Esophagus squamous epithelium (tissue), 5 donors: ENCODE measurements around the gene ZDHHC14. TPM values are rescaled to one million over a fixed set of nuclear protein-coding genes. Genes with fewer than 3 reads are reported as not detected.
"Not testable (repeated sequence)": the region's sequence is repeated elsewhere in the genome, so short reads cannot be mapped to it uniquely, and the experiment has no call there.

Experiments
- DNase-seq: peaks from one replicate; lab custom pipeline; 2025; lab: John Stamatoyannopoulos, UW
- H3K27ac ChIP-seq, 4 donors: fragments of 200-600 bp; sonication (generic); one replicate each; pipeline ENCODE4 v1.5.1; 2016 to 2019; ENCODE audit warnings: mild to moderate bottlenecking in 1 of 4
- H3K27me3 ChIP-seq, 4 donors: fragments of 200-600 bp; sonication (generic); 1 replicate in 3 of 4; 2 replicates in 1 of 4; pipeline versions ENCODE4 v1.5.1 to v1.6.0; 2017 to 2021; ENCODE audit warnings: antibody characterized with exemption in 1 of 4
- H3K36me3 ChIP-seq, 3 donors: fragments of 200-600 bp; sonication (generic); one replicate each; pipeline ENCODE4 v1.5.1; 2016 to 2019
- H3K4me1 ChIP-seq, 3 donors: fragments of 200-600 bp; sonication (generic); one replicate each; pipeline ENCODE4 v1.5.1; 2017 to 2019
- H3K4me3 ChIP-seq, 4 donors: fragments of 200-600 bp; sonication (generic); 1 replicate in 3 of 4; 2 replicates in 1 of 4; pipeline ENCODE4 v1.5.1; 2016 to 2019; ENCODE audit warnings: mild to moderate bottlenecking in 2 of 4, moderate library complexity in 1 of 4
- H3K9me3 ChIP-seq, 3 donors: fragments of 200-600 bp; sonication (generic); one replicate each; pipeline ENCODE4 v1.5.1; 2016 to 2019
- CTCF ChIP-seq, 6 experiments: fragments of 450-650 bp in 4 of 6; fragments of 200-600 bp in 2 of 6; sonication (generic) in 2 of 6; IDR thresholded peaks; one replicate each; pipeline ENCODE4 v1.5.1; 2016 to 2019; ENCODE audit warnings: antibody characterized with exemption in 6 of 6, mild to moderate bottlenecking in 4 of 6, moderate library complexity in 4 of 6
- POLR2A ChIP-seq, 4 donors: fragments of 450-650 bp; IDR thresholded peaks; one replicate each; pipeline ENCODE4 v1.6.1; 2017; ENCODE audit warnings: antibody characterized with exemption in 4 of 4, mild to moderate bottlenecking in 4 of 4, moderate library complexity in 3 of 4
- WGBS, 2 donors: methylation state at CpG; one replicate each; pipeline ENCODE4 v1.1.5; 2018; 5-methylcytosine and 5-hydroxymethylcytosine counted together
- intact Hi-C: fragments of 100-400 bp; cut with DNase I; formaldehyde crosslinking; loops from one replicate; pipeline ENCODE4 v1.15.0; 2022
- total RNA-seq, 4 donors: library from RNA; depleted of rRNA; stranded (reverse); fragments of >200 nt; gene quantifications; one replicate each; pipeline ENCODE4 v1.1.0, GENCODE V29; 2016
- donor health status: DM: yes; HTN: yes; CAD: no.

Gene ZDHHC14
- total RNA-seq, 4 donors from 2014 or later, result 6.1 to 15.6 (median 6.9) TPM

- no peak for DNase-seq
- intact Hi-C loops, result no loop called here
- H3K27me3 ChIP-seq, result no peaks in the 10 kb centered on the region
- H3K36me3 ChIP-seq, result no peaks in the 10 kb centered on the region
- no peak overlapping the region for H3K27ac ChIP-seq
- no peak for TF ChIP-seq POLR2A (IDR thresholded peaks at IDR 0.05)
- TF ChIP-seq CTCF (IDR thresholded peaks at IDR 0.05), result no peak
- peaks cover 0 to 7% (median 0%) of the 10 kb centered on the region in 3 donors for H3K9me3 ChIP-seq
- H3K4me3 ChIP-seq, result no peak overlapping the region
- H3K4me1 ChIP-seq, result no peaks in the 10 kb centered on the region
Measured at GRCh38 chr6:157570752-157571151, 189.8 kb downstream of the ZDHHC14 start.

- H3K27me3 ChIP-seq, result no peaks in the 10 kb centered on the region
Measured at GRCh38 chr6:157571269-157571668, 190.3 kb downstream of the ZDHHC14 start.

GRCh38 chr6:157571950-157572349, 191.0 kb downstream of the ZDHHC14 start:
- no peak for TF ChIP-seq CTCF (IDR thresholded peaks at IDR 0.05)
- no peak for TF ChIP-seq POLR2A (IDR thresholded peaks at IDR 0.05)
- DNase-seq, result no peak
- Histone ChIP-seq H3K4me1 (no peaks in the 10 kb centered on the region), H3K36me3 (no peaks in the 10 kb centered on the region), H3K27ac (no peak overlapping the region), H3K27me3 (no peaks in the 10 kb centered on the region), H3K9me3 (no peaks in the 10 kb centered on the region), H3K4me3 (no peak overlapping the region)
- WGBS, 2 donors, result 81 to 94% methylated on average over 4 to 5 of the region's 5 CpGs
- intact Hi-C loops, result no loop called here

More at GRCh38 chr6:157571269-157571668, 190.3 kb downstream of the ZDHHC14 start:
- WGBS, 2 donors, result 82 to 90% methylated on average over 4 of the region's 4 CpGs
- H3K9me3 ChIP-seq, result peaks cover 0 to 5% (median 0%) of the 10 kb centered on the region in 3 donors
- no peaks in the 10 kb centered on the region for H3K36me3 ChIP-seq
- intact Hi-C loops, result no loop called here
- TF ChIP-seq POLR2A (IDR thresholded peaks at IDR 0.05) (no peak), CTCF (IDR thresholded peaks at IDR 0.05) (no peak)
- H3K4me3 ChIP-seq, result no peak overlapping the region
- no peaks in the 10 kb centered on the region for H3K4me1 ChIP-seq
- no peak overlapping the region for H3K27ac ChIP-seq
- no peak for DNase-seq

- intact Hi-C loops, result no loop called here
- peaks cover 0 to 7% (median 0%) of the 10 kb centered on the region in 3 donors for H3K4me1 ChIP-seq
- no peaks in the 10 kb centered on the region for H3K9me3 ChIP-seq
- WGBS, 2 donors, result 85 to 100% methylated on average over 5 of the region's 5 CpGs
- no peak overlapping the region for H3K27ac ChIP-seq
- no peak overlapping the region for H3K4me3 ChIP-seq
- DNase-seq, result no peak
- H3K27me3 ChIP-seq, result no peaks in the 10 kb centered on the region
- TF ChIP-seq POLR2A (IDR thresholded peaks at IDR 0.05) (no peak), CTCF (IDR thresholded peaks at IDR 0.05) (no peak)
- H3K36me3 ChIP-seq, result no peaks in the 10 kb centered on the region
Measured at GRCh38 chr6:157574851-157575424, 193.9 kb downstream of the ZDHHC14 start.

GRCh38 chr6:157575436-157576145, 194.6 kb downstream of the ZDHHC14 start:
- Histone ChIP-seq H3K27me3 (no peaks in the 10 kb centered on the region), H3K9me3 (no peaks in the 10 kb centered on the region), H3K4me3 (no peak overlapping the region), H3K36me3 (no peaks in the 10 kb centered on the region), H3K4me1 (peaks cover 0 to 10% (median 0%) of the 10 kb centered on the region in 3 donors), H3K27ac (no peak overlapping the region)
- 97 to 99% methylated on average over 8 to 9 of the region's 9 CpGs for WGBS, 2 donors
- intact Hi-C loops, result no loop called here
- no peak for TF ChIP-seq POLR2A (IDR thresholded peaks at IDR 0.05)
- TF ChIP-seq CTCF (IDR thresholded peaks at IDR 0.05), result no peak
- DNase-seq, result no peak

- DNase-seq, H3K27ac ChIP-seq, H3K4me1 ChIP-seq, H3K27me3 ChIP-seq, H3K4me3 ChIP-seq, H3K9me3 ChIP-seq, intact Hi-C loops, H3K36me3 ChIP-seq: not testable (repeated sequence)
Measured at GRCh38 chr6:157576991-157577390, 196.0 kb downstream of the ZDHHC14 start.

- H3K36me3 ChIP-seq, DNase-seq, H3K4me3 ChIP-seq, intact Hi-C loops, H3K9me3 ChIP-seq, H3K27ac ChIP-seq, H3K4me1 ChIP-seq, H3K27me3 ChIP-seq: not testable (repeated sequence)
- WGBS, 2 donors, result 37 to 54% methylated on average over 2 of the region's 2 CpGs
Measured at GRCh38 chr6:157578527-157578926, 197.5 kb downstream of the ZDHHC14 start.
